Measurements from ENCODE around the gene XCR1. TPM values are rescaled to one million over a fixed set of nuclear protein-coding genes. Genes with fewer than 3 reads are reported as not detected.

Gene XCR1
- total RNA-seq, 2 donors from 2014 or later: not detected

GRCh38 chr3:46071222-46071858 lies 44.1 kb upstream of the XCR1 start:
- Histone ChIP-seq H3K9me3 (ENCODE audit: control insufficient read depth, low read length) (peaks cover 4% of the 10 kb centered on the region), H3K27ac (ENCODE audit: low read depth, low read length) (no peak overlapping the region), H3K4me3 (ENCODE audit: low read length) (no peak overlapping the region), H3K27me3 (ENCODE audit: control insufficient read depth, insufficient read depth, low read length, poor library complexity, severe bottlenecking) (no peaks in the 10 kb centered on the region), H3K4me1 (ENCODE audit: control insufficient read depth, insufficient read depth, low read length) (no peaks in the 10 kb centered on the region), H3K36me3 (ENCODE audit: control insufficient read depth, insufficient read depth, low read length) (no peaks in the 10 kb centered on the region), H3K9ac (ENCODE audit: extremely low read depth, low read length, poor library complexity, severe bottlenecking) (no peak overlapping the region)
- H3K27ac Mint-ChIP-seq: no peak overlapping the region
- WGBS, 2 experiments (ENCODE audit: insufficient coverage in 1 of 2, insufficient read length in 1 of 2): 88 to 100% methylated on average over 1 to 2 of the region's 2 CpGs
- DNase-seq: no peak
- peaks cover 2% of the 10 kb centered on the region for H3K4me1 Mint-ChIP-seq
- no peak for TF ChIP-seq CTCF (conservative IDR thresholded peaks at IDR 0.05)
- peaks cover 9% of the 10 kb centered on the region for H3K9me3 Mint-ChIP-seq
- H3K4me3 Mint-ChIP-seq: no peak overlapping the region
- no peaks in the 10 kb centered on the region for H3K27me3 Mint-ChIP-seq (ENCODE audit: insufficient read depth)
- no peaks in the 10 kb centered on the region for H3K36me3 Mint-ChIP-seq (ENCODE audit: low read depth)

DNA sequence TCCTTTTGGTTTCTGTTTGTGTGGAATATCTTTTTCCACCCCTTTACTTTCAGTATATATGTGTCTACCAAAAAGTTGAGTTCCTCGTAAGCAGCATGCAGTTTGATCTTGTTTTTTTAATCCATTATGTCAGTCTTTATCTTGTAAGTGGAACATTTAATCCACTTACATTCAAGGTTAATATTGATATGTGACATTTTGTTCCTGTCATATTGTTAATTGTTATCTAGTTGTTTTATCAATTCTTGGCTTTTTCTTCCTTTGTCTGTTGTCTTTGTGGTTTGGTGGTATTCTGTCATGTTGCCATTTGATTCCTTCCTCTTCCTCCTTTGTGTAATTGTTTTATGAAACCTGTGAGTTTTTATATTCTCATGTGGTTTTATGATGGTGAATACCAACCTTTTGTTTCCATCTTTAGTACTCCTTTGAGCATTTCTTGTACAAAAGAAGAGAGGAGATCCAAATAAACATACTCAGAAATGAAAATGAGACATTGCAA lies 43.4 kb upstream of the XCR1 start:
- no peak overlapping the region for H3K4me3 ChIP-seq (ENCODE audit: low read length)
- Mint-ChIP-seq H3K4me3 (no peak overlapping the region), H3K4me1 (peaks cover 2% of the 10 kb centered on the region), H3K36me3 (ENCODE audit: low read depth) (no peaks in the 10 kb centered on the region), H3K9me3 (peaks cover 9% of the 10 kb centered on the region), H3K27me3 (ENCODE audit: insufficient read depth) (no peaks in the 10 kb centered on the region), H3K27ac (no peak overlapping the region)
- H3K27ac ChIP-seq (ENCODE audit: low read depth, low read length): no peak overlapping the region
- no peak for TF ChIP-seq CTCF (conservative IDR thresholded peaks at IDR 0.05)
- no peak overlapping the region for H3K9ac ChIP-seq (ENCODE audit: extremely low read depth, low read length, poor library complexity, severe bottlenecking)
- H3K9me3 ChIP-seq (ENCODE audit: control insufficient read depth, low read length): peaks cover 4% of the 10 kb centered on the region
- H3K4me1 ChIP-seq (ENCODE audit: control insufficient read depth, insufficient read depth, low read length): no peaks in the 10 kb centered on the region
- H3K27me3 ChIP-seq (ENCODE audit: control insufficient read depth, insufficient read depth, low read length, poor library complexity, severe bottlenecking): no peaks in the 10 kb centered on the region
- 100% methylated on average over 1 of the region's 1 CpG; no CpG with 5 or more reads in 1 of the 2 experiments for WGBS, 2 experiments (ENCODE audit: insufficient coverage in 1 of 2, insufficient read length in 1 of 2)
- no peak for DNase-seq
- no peaks in the 10 kb centered on the region for H3K36me3 ChIP-seq (ENCODE audit: control insufficient read depth, insufficient read depth, low read length)

DNA sequence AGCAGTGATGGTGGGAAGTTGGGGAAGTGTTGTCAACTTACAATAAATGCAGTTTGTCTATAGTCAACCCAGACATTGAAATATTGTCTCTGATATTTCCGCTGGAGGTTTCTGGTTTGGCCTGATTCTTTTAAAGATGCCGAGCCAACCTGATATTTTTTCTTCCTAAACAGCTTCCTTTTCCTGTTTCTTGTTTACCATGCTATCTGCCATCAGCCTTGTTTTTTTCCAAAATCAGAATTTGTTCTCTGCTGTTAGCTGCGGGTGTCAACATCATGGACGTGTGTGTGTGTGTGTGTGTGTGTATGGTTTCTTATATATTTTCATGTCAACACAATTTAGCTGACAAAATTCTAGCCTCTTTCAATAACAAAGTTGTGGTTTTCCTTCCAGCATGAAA lies 41.2 kb upstream of the XCR1 start:
- Histone ChIP-seq H3K4me3 (ENCODE audit: low read length) (no peak overlapping the region), H3K27me3 (ENCODE audit: control insufficient read depth, insufficient read depth, low read length, poor library complexity, severe bottlenecking) (no peaks in the 10 kb centered on the region), H3K9me3 (ENCODE audit: control insufficient read depth, low read length) (peaks cover 4% of the 10 kb centered on the region), H3K27ac (ENCODE audit: low read depth, low read length) (peak overlapping the region; percentile 57), H3K9ac (ENCODE audit: extremely low read depth, low read length, poor library complexity, severe bottlenecking) (no peak overlapping the region), H3K36me3 (ENCODE audit: control insufficient read depth, insufficient read depth, low read length) (no peaks in the 10 kb centered on the region), H3K4me1 (ENCODE audit: control insufficient read depth, insufficient read depth, low read length) (no peaks in the 10 kb centered on the region)
- DNase-seq: no peak
- no peak overlapping the region for H3K4me3 Mint-ChIP-seq
- 95% methylated on average over 2 of the region's 4 CpGs for WGBS, 2 experiments (ENCODE audit: insufficient coverage in 1 of 2, insufficient read length in 1 of 2)
- peaks cover 9% of the 10 kb centered on the region for H3K9me3 Mint-ChIP-seq
- no peak for TF ChIP-seq CTCF (conservative IDR thresholded peaks at IDR 0.05)
- H3K36me3 Mint-ChIP-seq (ENCODE audit: low read depth): no peaks in the 10 kb centered on the region
- H3K27ac Mint-ChIP-seq: no peak overlapping the region
- no peaks in the 10 kb centered on the region for H3K27me3 Mint-ChIP-seq (ENCODE audit: insufficient read depth)
- peaks cover 2% of the 10 kb centered on the region for H3K4me1 Mint-ChIP-seq
